Kidney (tissue), 14 donors: ENCODE data around the gene ZC3HAV1. TPM values are rescaled to one million over a fixed set of nuclear protein-coding genes. Genes with fewer than 3 reads are reported as not detected.
"Not testable (repeated sequence)": the region's sequence is repeated elsewhere in the genome, so short reads cannot be mapped to it uniquely, and the experiment has no call there.

Experiments used
- DNase-seq, 5 donors: peaks; one replicate each; pipeline ENCODE4 v3.0.0-alpha.2; 2013 to 2020
- FAIRE-seq: peaks from 2 replicates; lab custom pipeline; 2012; peaks lifted over from hg19 to GRCh38; lab: Jason Lieb, UNC
- H3K27ac ChIP-seq, 2 donors: one replicate each; pipeline ENCODE4 v1.7.0; 2013; ENCODE audit warnings: low read depth in 2 of 2, low read length in 2 of 2, inconsistent platforms in 1 of 2
- H3K27me3 ChIP-seq: one replicate; pipeline ENCODE4 v1.7.1; 2013; ENCODE audit warnings: low read length, inconsistent platforms; ENCODE audit not compliant: control insufficient read depth, insufficient read depth
- H3K36me3 ChIP-seq, 3 donors: one replicate each; pipeline versions ENCODE4 v1.7.0 to v1.7.1; 2013; ENCODE audit warnings: low read length in 3 of 3, control low read depth in 1 of 3, inconsistent platforms in 1 of 3; ENCODE audit not compliant: insufficient read depth in 3 of 3, control insufficient read depth in 2 of 3
- H3K4me1 ChIP-seq, 3 donors: one replicate each; pipeline versions ENCODE4 v1.7.0 to v1.7.1; 2013; ENCODE audit warnings: low read length in 3 of 3, inconsistent platforms in 1 of 3, low read depth in 1 of 3; ENCODE audit not compliant: control insufficient read depth in 2 of 3, insufficient read depth in 2 of 3
- H3K4me3 ChIP-seq, 3 donors: one replicate each; pipeline versions ENCODE4 v1.7.0 to v1.8.1; 2013; ENCODE audit warnings: low read length in 3 of 3, control low read depth in 1 of 3, inconsistent platforms in 1 of 3
- H3K9ac ChIP-seq, 3 donors: one replicate each; pipeline versions ENCODE4 v1.7.0 to v1.7.1; 2013; ENCODE audit warnings: low read length in 3 of 3, control low read depth in 1 of 3, inconsistent platforms in 1 of 3
- H3K9me3 ChIP-seq, 3 donors: one replicate each; pipeline versions ENCODE4 v1.7.0 to v1.7.1; 2013; ENCODE audit warnings: low read length in 3 of 3, control low read depth in 1 of 3, inconsistent platforms in 1 of 3; ENCODE audit not compliant: control insufficient read depth in 2 of 3, insufficient read depth in 1 of 3
- intact Hi-C: fragments of 100-400 bp; cut with DNase I; formaldehyde crosslinking; loops from one replicate; pipeline ENCODE4 v1.11.1; 2022
- polyA plus RNA-seq: library from polyadenylated mRNA; stranded (reverse); fragments of 350-450 nt; fragmentation: Illumina TruSeq; extraction: RNeasy Lipid Tissue Mini Kit (QIAGEN cat#74804); gene quantifications from one replicate; pipeline ENCODE4 v1.2.3, GENCODE V29; 2014; ENCODE audit warnings: low read depth, low replicate concordance; ENCODE audit not compliant: insufficient read depth
- total RNA-seq: library from RNA; stranded (reverse); fragmentation: NEBNext Ultra II Directional; extraction: Animal tissue kit (Norgen Biotek cat#: 25700); gene quantifications from one replicate; pipeline ENCODE4 v1.2.1, GENCODE V29; 2021
- TF ChIP-seq, protein P1 (sequence below): IDR thresholded peaks from 3 replicates; pipeline ENCODE4 v1.5.1; 2012; ENCODE audit warnings: mild to moderate bottlenecking, moderate library complexity, borderline replicate concordance; ENCODE audit not compliant: insufficient read depth; ENCODE audit errors: extremely low read depth
- donor health status: control.
- donor health status: control.
- donor health status: control.
- donor health status: control.
- donor health status: control.
- donor health status: DM: yes; HTN: yes; CAD: no.
- donor health status: Normal renal cell carcinoma (clear cell type).

ZC3HAV1 gene
- total and polyA plus RNA-seq, 2 donors from 2014 or later = 11.1 to 40.2 TPM

DNA sequence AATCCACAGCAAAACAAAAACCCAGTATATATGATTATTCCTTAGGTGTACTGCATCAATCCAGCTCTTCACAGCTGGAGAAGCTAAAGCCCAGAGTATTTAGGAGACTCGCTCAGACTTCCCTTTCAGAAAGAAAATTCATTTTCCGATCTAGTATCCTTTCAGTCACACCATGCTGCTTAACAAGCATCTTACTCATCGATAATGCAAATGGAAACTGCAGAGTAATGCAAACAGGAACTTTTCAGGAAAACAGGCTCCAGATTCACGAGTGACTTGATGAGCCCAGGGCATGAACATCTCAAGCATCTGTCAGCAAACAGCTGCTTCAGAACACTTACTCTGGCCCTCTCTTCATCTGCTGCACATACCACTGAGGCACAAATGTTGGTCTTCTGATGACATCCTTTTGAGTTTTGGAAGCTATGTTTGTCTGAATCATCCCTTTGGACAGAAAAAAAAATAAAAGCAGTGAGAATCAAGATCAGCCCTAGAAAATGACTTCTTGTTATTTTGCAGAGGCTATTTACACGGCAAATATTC lies 48.8 kb downstream of the ZC3HAV1 start:
- H3K36me3 ChIP-seq = peaks cover 0 to 40% (median 29%) of the 10 kb centered on the region in 3 donors
- TF ChIP-seq, protein P1, sequence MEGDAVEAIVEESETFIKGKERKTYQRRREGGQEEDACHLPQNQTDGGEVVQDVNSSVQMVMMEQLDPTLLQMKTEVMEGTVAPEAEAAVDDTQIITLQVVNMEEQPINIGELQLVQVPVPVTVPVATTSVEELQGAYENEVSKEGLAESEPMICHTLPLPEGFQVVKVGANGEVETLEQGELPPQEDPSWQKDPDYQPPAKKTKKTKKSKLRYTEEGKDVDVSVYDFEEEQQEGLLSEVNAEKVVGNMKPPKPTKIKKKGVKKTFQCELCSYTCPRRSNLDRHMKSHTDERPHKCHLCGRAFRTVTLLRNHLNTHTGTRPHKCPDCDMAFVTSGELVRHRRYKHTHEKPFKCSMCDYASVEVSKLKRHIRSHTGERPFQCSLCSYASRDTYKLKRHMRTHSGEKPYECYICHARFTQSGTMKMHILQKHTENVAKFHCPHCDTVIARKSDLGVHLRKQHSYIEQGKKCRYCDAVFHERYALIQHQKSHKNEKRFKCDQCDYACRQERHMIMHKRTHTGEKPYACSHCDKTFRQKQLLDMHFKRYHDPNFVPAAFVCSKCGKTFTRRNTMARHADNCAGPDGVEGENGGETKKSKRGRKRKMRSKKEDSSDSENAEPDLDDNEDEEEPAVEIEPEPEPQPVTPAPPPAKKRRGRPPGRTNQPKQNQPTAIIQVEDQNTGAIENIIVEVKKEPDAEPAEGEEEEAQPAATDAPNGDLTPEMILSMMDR = no peak

DNA sequence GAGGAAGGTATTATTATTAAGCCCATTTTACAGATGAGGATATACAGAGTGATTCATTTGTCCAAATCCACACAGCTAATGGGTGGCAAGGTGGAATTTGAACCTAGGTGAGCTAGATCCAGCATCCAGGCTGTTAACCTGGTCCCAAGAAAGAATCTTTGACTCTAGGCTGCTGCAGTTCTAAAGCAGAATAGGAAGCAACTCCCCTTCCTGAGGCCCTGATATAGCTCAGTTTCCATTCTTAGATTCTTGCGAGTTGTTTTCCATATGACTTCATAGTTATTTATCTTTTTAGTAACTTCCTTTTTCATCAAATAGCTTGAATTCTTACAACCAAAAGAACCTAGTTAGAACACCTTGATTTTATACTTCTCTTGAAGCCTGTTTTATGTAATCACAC lies 49.6 kb downstream of the ZC3HAV1 start:
- H3K36me3 ChIP-seq = peaks cover 0 to 40% (median 27%) of the 10 kb centered on the region in 3 donors
- no peak overlapping the region for H3K27ac ChIP-seq
- no peaks in the 10 kb centered on the region for H3K9me3 ChIP-seq
- DNase-seq (no peak), FAIRE-seq (no peak)
- intact Hi-C loops = no loop called here
- H3K27me3 ChIP-seq = no peaks in the 10 kb centered on the region
- H3K4me3 ChIP-seq = no peak overlapping the region
- no peaks in the 10 kb centered on the region for H3K4me1 ChIP-seq
- TF ChIP-seq, protein P1 = no peak
- no peak overlapping the region for H3K9ac ChIP-seq

More for the DNA sequence above, 48.8 kb downstream of the ZC3HAV1 start:
- no peaks in the 10 kb centered on the region for H3K9me3 ChIP-seq
- no peak overlapping the region for H3K4me3 ChIP-seq
- H3K4me1 ChIP-seq = no peaks in the 10 kb centered on the region
- FAIRE-seq = no peak
- no peak overlapping the region for H3K27ac ChIP-seq
- peak overlapping the region in 1 of 3 donors; percentile 12 for H3K9ac ChIP-seq
- DNase-seq = no peak
- no peaks in the 10 kb centered on the region for H3K27me3 ChIP-seq
- intact Hi-C loops = no loop called here

DNA sequence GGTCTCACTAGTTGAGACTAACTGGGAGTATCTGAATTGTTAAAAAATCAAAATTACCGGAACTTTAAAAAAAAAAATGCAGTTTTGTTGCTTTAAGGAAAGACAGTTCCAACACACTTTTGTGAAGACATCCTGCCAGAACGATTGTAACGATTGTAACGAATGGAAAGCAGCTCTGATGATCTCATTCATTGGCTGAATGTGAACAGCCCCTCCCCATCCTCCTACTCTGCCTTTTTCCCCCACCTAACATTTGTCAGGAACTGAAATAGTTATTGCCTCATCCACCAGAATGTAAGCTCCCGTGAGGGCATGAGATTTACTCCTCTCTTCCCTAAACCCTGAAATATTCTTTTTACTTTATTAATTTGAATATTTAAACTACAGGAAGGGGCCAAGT lies 50.6 kb downstream of the ZC3HAV1 start:
- H3K36me3 ChIP-seq = peaks cover 0 to 38% (median 26%) of the 10 kb centered on the region in 3 donors
- H3K9ac ChIP-seq = no peak overlapping the region
- no peaks in the 10 kb centered on the region for H3K9me3 ChIP-seq
- no peaks in the 10 kb centered on the region for H3K27me3 ChIP-seq
- FAIRE-seq (no peak), DNase-seq (peak in 1 of 5 donors; percentile 49)
- peak overlapping the region in 1 of 2 donors; percentile 27 for H3K27ac ChIP-seq
- H3K4me3 ChIP-seq = no peak overlapping the region
- H3K4me1 ChIP-seq = no peaks in the 10 kb centered on the region
- TF ChIP-seq, protein P1 = no peak
- intact Hi-C loops = no loop called here

DNA sequence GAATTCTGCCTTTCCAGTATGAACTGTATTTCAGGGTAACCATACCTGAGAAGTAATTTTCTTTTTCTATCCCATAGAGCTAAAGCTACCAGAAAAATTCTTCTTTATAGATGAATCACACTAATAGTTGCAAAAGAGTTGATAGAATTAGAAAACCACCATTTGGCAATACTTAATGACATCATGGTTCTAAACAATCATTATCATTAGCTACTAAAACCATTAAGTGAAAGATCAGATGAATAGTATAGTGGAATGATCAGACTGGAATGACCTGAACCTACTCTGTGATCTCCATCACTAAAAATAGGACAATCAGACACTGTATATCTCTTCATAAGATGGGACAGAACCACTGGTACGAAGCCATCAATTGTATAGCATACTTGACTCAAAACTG lies 53.8 kb downstream of the ZC3HAV1 start:
- DNase-seq = no peak
- TF ChIP-seq, protein P1 = no peak
- peaks cover 3 to 27% (median 19%) of the 10 kb centered on the region in 3 donors for H3K36me3 ChIP-seq

DNA sequence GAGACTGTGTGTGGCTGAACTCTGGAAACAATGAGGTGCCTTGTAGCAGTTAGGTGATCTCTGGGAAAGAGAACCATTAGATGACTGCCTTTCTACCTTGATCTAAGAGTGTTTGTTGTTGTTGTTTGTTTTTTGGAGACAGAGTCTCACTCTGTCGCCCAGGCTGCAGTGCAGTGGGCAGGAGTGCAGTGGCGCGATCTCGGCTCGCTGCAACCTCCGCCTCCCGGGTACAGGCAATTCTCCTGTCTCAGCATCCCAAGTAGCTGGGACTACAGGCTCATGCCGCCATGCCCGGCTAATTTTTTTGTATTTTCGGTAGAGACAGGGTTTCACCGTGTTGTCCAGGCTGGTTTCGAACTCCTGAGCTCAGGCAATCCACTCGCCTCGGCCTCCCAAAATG lies 54.9 kb downstream of the ZC3HAV1 start:
- DNase-seq, FAIRE-seq, H3K27me3 ChIP-seq, H3K27ac ChIP-seq, H3K9me3 ChIP-seq, H3K4me1 ChIP-seq, H3K4me3 ChIP-seq, intact Hi-C loops, H3K9ac ChIP-seq: not testable (repeated sequence)
- peaks cover 3 to 30% (median 21%) of the 10 kb centered on the region in 3 donors for H3K36me3 ChIP-seq

More for the DNA sequence above, 53.8 kb downstream of the ZC3HAV1 start:
- no peaks in the 10 kb centered on the region for H3K4me1 ChIP-seq
- no peak overlapping the region for H3K27ac ChIP-seq
- no peak overlapping the region for H3K9ac ChIP-seq
- H3K9me3 ChIP-seq = no peaks in the 10 kb centered on the region
- no peak overlapping the region for H3K4me3 ChIP-seq
- no peaks in the 10 kb centered on the region for H3K27me3 ChIP-seq
- intact Hi-C loops = no loop called here
- no peak for FAIRE-seq
